GM21390 (cell line): ENCODE data around the gene NCKAP5.

Experiments
- ATAC-seq: cut with Tn5 transposase; IDR thresholded peaks from one replicate; pipeline ENCODE4 v1.9.1; 2021; ENCODE audit not compliant: unreplicated experiment

Gene NCKAP5

GRCh38 chr2:133292259-133292658, 276.0 kb downstream of the NCKAP5 start:
- no peak for ATAC-seq

DNA sequence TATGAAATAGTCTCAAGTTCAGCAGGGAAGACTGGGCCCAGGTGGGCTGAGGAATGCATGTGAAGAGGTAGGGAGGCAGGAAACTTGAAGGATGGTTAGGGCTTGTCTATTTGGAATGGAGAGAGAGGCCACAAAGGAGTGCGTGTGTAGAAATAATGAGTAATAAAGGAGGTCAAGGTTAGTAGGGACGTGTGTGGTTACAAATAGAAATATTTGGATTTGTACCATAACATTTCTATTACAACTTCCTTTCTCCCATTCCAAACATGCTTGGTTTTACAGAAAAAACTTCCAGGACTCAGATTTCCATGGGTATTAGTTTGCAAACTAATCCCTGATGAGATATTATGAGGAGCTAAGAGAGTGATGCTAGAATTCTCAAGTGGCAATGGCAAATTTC, 280.6 kb downstream of the NCKAP5 start:
- ATAC-seq, result no peak

DNA sequence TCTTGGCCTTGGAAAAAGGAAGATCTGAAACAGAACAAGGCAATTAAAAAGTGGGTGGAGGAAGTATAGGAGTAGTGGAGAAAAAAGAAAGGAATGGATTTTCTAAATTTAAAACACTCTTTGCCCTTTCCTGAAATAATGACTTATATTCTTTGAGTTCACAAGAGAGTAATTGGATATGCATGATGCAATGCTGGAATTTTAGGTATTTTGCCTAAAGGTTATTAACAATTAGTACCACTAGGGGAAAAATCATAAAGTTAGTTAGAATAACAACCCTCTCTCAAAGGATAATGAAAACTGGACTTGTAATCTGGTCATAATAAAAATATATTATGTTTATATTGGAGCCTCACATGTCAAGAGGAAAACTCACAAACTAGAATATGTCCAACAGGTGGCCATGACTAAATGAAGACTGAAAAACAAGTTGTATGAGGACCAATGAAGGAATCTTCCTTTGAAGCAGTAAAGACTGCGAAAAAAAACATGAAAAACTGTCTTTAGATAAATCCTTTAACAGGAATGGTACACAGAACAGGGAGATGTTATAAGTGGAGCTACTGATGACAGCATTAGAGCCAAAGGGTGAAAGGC, 281.8 kb downstream of the NCKAP5 start:
- no peak for ATAC-seq

- ATAC-seq, result no peak
Measured at GRCh38 chr2:133273031-133273430, 295.2 kb downstream of the NCKAP5 start.

DNA sequence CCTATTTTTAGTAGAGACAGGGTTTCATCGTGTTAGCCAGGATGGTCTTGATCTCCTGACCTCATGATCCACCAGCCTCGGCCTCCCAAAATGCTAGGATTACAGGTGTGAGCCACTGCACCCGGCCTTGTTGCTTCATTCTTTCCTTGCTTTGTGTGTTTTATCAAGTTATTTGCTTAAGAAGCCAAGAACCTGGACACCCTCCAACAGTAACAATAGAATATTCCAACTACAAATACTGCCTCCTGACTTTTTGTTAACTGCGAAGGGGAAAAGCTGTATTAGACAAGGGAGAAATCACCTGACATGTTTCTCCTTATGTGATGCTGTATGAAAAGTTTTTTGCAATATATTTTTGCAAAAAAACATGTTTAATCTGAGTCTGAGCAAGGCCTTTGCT, 297.2 kb downstream of the NCKAP5 start:
- no peak for ATAC-seq

DNA sequence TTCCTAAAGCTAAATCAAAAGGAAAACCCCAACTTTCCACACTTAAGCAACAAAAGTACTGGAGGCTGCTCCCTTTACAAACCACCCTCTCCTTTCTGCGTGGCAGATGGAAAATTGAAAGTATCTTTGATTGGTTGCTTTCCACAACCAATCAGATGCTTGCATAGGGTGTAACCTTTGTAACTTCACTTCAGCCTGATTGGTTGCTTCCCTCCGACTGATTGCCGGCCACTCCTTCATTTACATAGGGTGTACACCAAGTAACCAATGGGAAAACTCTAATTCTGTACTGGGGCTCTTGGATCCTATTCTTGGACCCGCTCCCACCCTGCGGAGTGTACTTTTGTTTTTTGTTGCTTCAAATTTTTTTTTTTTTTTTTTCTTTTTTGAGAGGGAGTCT, 297.7 kb downstream of the NCKAP5 start:
- ATAC-seq, result no peak

DNA sequence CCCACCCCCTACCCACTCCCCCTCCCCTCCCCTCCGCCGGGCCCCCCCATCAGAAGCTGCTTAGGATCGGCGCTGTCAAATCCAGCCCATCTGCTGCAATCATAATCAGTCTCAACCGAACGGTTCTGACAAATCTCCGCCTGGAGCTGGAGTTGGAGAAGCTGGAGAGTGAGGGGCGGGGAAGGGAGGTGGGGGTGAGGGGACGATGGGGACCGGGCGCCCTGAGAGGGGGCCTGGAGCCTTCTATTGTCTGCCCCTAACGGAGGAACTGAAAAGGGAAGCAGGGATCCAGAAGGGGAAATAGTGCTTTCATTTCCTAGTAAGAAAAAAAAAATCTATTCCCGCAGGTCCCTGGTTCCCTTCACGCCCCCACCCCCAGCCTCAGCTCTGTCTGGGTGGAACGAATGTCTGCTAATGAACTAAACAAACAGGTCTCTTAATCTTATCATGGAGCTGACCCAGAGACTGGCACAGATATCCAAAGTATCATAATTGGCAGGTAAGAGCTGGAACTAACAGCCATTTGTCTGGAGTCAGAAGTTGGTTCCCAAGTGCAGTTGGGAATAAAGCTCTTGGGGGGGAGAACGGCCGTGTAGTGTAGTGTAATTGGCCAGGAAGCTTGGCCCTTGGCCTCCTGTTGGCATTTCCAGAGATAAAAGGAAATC, 301.2 kb downstream of the NCKAP5 start:
- no peak for ATAC-seq

DNA sequence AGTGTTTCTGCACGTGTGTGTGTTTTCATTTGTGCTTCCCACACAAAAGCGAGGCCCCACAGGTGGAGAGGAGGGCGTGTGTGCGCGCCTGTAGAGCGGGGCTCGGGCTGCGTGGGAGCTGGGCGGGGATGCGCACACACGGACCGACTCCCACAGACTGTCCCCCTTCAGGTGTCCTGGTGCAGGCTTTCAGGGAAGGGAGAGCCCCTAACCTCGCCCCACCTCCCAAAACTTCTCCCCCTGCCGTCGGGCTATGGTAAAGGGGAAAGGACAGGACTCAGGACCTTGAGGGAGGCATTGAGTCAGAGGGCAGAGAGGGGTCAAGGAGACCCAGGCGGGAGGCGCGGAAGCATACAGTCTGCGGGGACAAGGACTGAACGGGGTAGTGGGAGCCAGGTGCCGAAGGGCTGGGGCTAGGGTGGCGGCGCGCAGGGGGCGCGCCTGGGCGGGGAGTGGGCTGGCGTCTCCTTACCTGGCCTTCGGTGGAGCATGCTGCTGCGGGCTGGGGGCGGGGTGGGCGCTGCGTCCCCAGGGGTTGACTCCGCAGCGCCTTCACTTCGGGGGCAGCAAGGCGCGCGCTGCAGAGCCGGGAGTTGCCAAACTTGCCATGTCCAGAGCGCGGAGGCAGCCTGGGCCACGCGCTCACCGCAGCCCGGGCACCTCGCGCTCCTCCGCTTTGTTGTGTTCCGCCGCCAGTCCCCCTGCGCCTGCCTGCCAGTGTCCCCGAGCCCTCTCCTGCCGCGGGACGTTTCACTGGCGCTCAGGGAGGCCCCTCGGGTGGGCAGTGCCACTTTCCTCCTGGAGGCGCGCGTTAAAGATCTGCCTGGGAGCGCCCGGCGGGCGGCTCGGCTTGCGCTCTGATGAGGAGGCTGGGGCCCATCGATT, 302.0 kb downstream of the NCKAP5 start:
- no peak for ATAC-seq

GRCh38 chr2:133265432-133265949, 302.8 kb downstream of the NCKAP5 start:
- ATAC-seq, result no peak

DNA sequence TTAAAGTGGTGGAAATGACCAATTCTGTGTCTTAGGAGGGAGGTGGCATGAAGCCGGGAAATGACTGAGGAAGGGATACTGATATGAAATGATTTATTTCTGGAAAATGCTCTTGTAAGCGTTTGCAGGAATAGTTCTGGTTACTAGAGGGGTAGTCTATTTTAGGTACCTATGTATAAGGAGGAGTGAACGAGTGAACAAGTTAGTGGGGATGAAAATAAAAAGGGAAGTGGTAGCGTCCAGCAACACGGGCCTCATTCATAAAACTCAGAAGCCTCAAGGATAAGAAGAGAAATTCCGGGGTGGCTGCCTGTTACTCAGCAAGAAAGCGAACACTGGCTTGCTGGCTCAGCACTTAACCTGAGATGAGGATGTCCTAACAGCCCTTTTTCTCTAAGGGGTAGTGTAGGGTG, 303.3 kb downstream of the NCKAP5 start:
- ATAC-seq, result no peak

- ATAC-seq, result no peak
Measured at GRCh38 chr2:133262893-133263292, 305.4 kb downstream of the NCKAP5 start.

- ATAC-seq, result no peak
Measured at GRCh38 chr2:133255360-133255759, 312.9 kb downstream of the NCKAP5 start.

GRCh38 chr2:133253793-133254192, 314.5 kb downstream of the NCKAP5 start:
- ATAC-seq, result no peak

DNA sequence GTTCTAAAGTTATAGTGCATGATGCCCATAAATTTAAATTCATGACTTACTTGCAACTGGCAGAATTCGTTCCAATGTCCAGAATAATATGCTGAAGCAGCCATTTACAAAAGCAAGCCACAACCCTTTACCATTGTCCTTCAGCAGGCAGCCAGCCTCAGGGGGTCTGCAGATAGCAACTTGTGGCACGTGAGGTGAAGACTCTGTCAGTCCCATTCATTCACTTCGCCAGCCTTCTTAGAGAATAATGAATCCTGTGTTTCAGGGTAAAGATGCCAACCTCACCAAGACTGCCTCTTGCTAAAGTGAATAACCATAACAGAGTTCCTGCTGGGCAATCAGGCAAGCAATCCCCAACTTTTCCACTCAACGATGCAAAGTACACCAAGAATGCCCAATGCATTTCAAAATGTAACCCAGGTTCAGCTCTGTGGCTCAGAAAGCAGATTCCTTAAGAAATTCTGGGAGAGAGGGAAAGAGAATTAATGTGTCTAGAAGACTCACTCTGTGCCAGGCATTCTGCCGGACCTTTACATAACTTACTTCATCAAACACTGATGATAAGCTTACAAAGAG, 315.4 kb downstream of the NCKAP5 start:
- no peak for ATAC-seq

DNA sequence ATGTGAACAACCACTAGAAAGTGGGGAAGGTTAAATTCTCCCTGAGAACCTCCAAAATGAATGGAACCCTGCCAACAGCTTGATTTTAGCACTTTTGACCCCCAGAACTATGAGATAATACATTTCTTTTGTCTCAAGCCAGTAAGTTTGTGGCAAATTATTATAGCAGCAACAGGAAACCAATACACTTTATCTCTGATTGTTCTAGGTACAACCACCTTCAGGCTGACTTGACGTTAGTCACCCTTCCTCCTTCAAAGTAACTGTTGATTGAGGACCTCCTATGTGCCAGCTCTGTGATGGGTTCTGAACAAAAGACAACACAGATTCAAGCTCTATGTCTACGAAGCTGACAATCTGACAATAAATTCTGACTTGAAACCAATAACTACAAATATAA, 318.9 kb downstream of the NCKAP5 start:
- ATAC-seq, result no peak

- ATAC-seq, result no peak
Measured at GRCh38 chr2:133248264-133248663, 320.0 kb downstream of the NCKAP5 start.

GRCh38 chr2:133247631-133248030, 320.6 kb downstream of the NCKAP5 start:
- no peak for ATAC-seq

DNA sequence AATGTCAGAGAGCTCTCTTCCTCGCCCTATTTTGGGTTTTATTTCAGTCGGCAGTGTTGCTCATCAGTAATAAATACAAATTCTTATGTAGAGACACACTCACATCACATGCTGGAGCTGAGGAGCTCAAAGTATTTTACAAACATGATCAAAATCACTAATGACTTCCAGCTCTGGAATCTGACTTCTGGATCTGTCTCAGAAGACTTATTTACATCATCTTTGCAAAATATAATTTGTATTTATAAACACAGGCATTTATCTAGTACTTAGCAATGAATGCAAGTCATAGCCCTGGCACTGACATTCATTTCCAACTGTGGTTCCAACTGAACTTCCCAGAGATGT, 327.1 kb downstream of the NCKAP5 start:
- no peak for ATAC-seq

DNA sequence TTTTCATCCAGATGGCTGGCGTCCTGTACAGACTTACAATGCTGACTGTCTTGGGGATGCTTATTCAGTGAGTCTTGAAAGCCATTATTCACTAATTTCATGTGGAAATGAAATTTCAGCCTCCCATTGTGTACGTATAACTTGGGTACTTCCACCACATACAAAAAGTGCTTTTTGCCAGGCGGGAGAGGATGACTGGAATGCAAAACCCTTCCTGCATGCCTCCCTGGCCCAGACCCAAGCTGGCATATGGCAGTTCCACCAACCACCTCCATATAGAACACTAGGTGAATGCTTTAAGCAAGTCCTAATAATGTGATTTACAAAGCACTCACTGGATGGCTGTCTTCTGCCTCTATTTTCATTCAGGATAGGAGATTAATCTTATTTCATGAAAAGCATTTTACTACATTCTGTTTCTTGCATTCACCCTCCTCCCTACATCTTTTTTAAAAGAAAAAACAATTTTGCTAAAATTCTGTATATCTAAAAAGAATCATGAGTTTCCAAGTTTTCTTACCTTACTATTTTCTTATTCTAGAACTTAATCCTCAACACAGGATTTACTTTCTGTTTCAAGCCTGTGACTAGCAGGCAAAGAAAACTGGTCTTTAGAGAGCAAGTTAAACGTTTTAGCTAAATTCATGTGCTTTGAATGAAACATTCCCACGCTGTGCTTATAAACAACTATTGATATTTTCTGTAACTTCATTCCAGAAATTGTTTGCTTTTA, 327.6 kb downstream of the NCKAP5 start:
- no peak for ATAC-seq

- no peak for ATAC-seq
Measured at GRCh38 chr2:133235968-133236367, 332.3 kb downstream of the NCKAP5 start.

GRCh38 chr2:133232556-133232955, 335.7 kb downstream of the NCKAP5 start:
- no peak for ATAC-seq
